Colonic mucosa (tissue), 4 donors: Measurements from ENCODE around the gene CCSER1. TPM values are rescaled to one million over a fixed set of nuclear protein-coding genes. Genes with fewer than 3 reads are reported as not detected.
"Not testable (repeated sequence)": the region's sequence is repeated elsewhere in the genome, so short reads cannot be mapped to it uniquely, and the experiment has no call there.

Experiments
- DNase-seq: peaks from one replicate; pipeline ENCODE4 v3.0.0-alpha.2; 2020
- H3K27ac ChIP-seq: fragments of 200-600 bp; one replicate; pipeline ENCODE4 v1.8.0; 2021
- H3K27me3 ChIP-seq: fragments of 200-600 bp; one replicate; pipeline ENCODE4 v1.8.0; 2021
- H3K36me3 ChIP-seq: fragments of 200-600 bp; one replicate; pipeline ENCODE4 v1.8.0; 2021
- H3K4me1 ChIP-seq: fragments of 200-600 bp; one replicate; pipeline ENCODE4 v1.8.0; 2021; ENCODE audit warnings: mild to moderate bottlenecking
- H3K4me3 ChIP-seq: fragments of 200-600 bp; one replicate; pipeline ENCODE4 v1.8.0; 2021
- H3K9ac ChIP-seq, 2 donors: one replicate each; pipeline ENCODE4 v1.7.0; 2013; ENCODE audit warnings: control low read depth in 2 of 2, low read depth in 2 of 2, low read length in 2 of 2
- H3K9me3 ChIP-seq: fragments of 200-600 bp; one replicate; pipeline ENCODE4 v1.8.0; 2021
- intact Hi-C: fragments of 100-400 bp; cut with DNase I; formaldehyde crosslinking; loops from one replicate; pipeline ENCODE4 v1.14.1; 2022
- total RNA-seq, 2 donors: library from RNA; stranded (reverse); fragmentation: NEBNext Ultra II Directional in 1 of 2; extraction: Animal tissue kit (Norgen Biotek cat#: 25700) in 1 of 2; gene quantifications; one replicate each; pipeline ENCODE4 v1.2.1, GENCODE V29; 2021
- TF ChIP-seq, protein P1 (sequence below): fragments of 200-600 bp; IDR thresholded peaks from one replicate; pipeline ENCODE4 v1.8.0; 2022; ENCODE audit warnings: antibody characterized with exemption, mild to moderate bottlenecking
- donor health status: healthy.
- donor health status: DM: no; HTN: no; CAD: no.
- donor health status: DM: no; HTN: no; CAD: no.

The CCSER1 gene
- total RNA-seq, 2 donors from 2014 or later: 11.2 to 13.4 TPM

DNA sequence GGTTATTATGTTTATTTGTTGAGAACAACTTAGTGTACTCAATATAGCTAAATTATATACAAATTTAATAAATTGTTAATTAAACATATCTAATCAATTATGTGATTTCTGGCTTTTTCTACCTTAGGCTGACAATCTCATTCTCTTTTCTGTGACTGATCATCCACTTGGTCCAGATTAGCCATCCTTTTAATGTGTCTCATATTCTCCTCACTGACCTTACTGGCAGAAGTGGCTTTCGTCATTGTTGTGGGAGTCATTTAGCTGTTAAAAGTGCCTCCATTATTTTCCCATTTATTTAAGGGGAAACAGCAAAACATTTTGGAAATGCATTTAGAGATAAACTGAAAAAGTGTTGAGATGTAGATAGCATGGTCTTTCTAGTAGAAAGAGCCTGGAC, 172.2 kb downstream of the CCSER1 start:
- TF ChIP-seq, protein P1, sequence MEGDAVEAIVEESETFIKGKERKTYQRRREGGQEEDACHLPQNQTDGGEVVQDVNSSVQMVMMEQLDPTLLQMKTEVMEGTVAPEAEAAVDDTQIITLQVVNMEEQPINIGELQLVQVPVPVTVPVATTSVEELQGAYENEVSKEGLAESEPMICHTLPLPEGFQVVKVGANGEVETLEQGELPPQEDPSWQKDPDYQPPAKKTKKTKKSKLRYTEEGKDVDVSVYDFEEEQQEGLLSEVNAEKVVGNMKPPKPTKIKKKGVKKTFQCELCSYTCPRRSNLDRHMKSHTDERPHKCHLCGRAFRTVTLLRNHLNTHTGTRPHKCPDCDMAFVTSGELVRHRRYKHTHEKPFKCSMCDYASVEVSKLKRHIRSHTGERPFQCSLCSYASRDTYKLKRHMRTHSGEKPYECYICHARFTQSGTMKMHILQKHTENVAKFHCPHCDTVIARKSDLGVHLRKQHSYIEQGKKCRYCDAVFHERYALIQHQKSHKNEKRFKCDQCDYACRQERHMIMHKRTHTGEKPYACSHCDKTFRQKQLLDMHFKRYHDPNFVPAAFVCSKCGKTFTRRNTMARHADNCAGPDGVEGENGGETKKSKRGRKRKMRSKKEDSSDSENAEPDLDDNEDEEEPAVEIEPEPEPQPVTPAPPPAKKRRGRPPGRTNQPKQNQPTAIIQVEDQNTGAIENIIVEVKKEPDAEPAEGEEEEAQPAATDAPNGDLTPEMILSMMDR: no peak
- intact Hi-C loops: no loop called here

DNA sequence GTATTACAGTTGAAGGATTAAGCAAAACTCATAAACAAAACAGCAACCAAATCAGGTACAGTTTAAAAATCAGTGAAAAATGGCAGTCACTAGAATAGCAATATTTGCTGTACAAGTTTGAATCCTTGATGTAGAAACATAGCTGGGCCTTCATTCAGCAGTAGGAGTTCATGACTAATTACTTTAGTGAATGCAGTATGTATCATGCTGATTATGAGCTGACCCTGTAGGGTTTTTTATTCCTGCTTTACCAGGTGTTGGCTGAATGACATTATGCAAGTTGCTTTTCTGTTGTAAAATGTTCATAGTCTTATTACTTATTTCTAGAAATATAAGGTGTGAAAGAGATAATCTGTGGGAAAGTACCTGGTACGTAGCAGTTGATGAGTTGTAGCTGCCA, 179.6 kb downstream of the CCSER1 start:
- Histone ChIP-seq H3K4me1 (no peaks in the 10 kb centered on the region), H3K27me3 (no peaks in the 10 kb centered on the region), H3K9me3 (no peaks in the 10 kb centered on the region), H3K36me3 (no peaks in the 10 kb centered on the region), H3K9ac (no peak overlapping the region), H3K27ac (no peak overlapping the region), H3K4me3 (no peak overlapping the region)
- no peak for DNase-seq
- intact Hi-C loops: no loop called here
- TF ChIP-seq, protein P1: no peak

More for the DNA sequence above, 172.2 kb downstream of the CCSER1 start:
- H3K27ac ChIP-seq: no peak overlapping the region
- H3K9me3 ChIP-seq: no peaks in the 10 kb centered on the region
- no peak overlapping the region for H3K4me3 ChIP-seq
- no peaks in the 10 kb centered on the region for H3K36me3 ChIP-seq
- no peak overlapping the region for H3K9ac ChIP-seq
- no peak for DNase-seq
- no peaks in the 10 kb centered on the region for H3K27me3 ChIP-seq
- H3K4me1 ChIP-seq: no peaks in the 10 kb centered on the region

DNA sequence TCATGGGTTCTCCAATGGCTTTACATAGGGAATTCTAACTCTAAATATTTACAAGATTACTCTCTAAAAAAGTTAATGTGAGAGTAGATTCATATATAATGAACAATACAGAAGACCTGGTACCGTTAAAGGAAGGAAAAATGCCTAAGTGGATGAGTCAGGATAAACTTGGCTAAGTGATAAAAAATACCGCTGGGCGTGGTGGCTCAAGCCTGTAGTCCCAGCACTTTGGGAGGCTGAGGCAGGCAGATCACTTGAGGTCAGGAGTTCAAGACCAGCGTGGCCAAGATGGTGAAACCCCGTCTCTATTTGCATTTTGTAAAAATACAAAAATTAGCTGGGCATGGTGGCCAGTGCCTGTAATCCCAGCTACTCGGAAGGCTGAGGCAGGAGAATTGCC, 189.9 kb downstream of the CCSER1 start:
- intact Hi-C loops: not testable (repeated sequence)

DNA sequence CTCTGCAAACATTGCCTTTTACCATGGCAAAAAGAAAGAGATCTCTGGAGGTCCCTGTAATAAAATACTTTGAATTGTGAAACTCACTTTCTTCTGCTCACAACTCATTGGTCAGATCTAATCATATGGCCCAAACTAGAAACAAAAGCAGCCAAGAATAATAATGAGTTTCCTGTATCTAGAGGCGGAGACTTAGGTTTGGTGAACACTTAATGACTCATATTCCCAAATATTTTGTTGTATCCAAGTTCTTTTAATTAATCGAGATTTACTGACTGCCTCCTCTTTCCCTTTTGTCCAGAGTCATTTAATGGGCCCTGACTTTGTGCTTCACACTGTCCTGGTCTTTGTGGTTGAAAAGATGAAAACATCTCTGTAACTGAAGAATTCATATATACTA, 190.6 kb downstream of the CCSER1 start:
- Histone ChIP-seq H3K4me1 (no peaks in the 10 kb centered on the region), H3K27me3 (no peaks in the 10 kb centered on the region), H3K36me3 (no peaks in the 10 kb centered on the region), H3K27ac (no peak overlapping the region), H3K9ac (no peak overlapping the region), H3K9me3 (no peaks in the 10 kb centered on the region), H3K4me3 (no peak overlapping the region)
- DNase-seq: no peak
- TF ChIP-seq, protein P1: no peak
- intact Hi-C loops: no loop called here

More for the DNA sequence above, 189.9 kb downstream of the CCSER1 start:
- H3K36me3 ChIP-seq, H3K27ac ChIP-seq, H3K27me3 ChIP-seq, H3K4me3 ChIP-seq, H3K4me1 ChIP-seq, H3K9me3 ChIP-seq, H3K9ac ChIP-seq, DNase-seq: not testable (repeated sequence)

DNA sequence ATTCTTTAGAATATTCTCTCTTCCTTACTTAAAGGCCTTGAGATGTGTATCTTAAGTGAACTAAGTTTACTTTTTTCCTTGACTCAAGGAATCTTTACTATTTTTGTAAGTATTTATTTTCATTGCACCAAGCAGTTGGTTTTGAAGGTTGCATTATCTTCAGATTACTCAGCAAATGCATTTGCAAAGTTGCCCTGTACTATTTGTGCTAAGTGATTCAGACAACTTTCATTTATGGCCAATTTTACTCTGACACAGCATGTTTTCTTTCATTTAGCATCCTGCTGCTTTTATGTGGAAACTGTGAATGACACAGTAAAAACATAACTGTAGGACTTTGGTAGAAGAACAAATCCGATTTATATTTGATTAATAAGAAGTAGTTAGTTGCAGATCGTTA, 191.0 kb downstream of the CCSER1 start:
- TF ChIP-seq, protein P1: no peak
- Histone ChIP-seq H3K4me1 (no peaks in the 10 kb centered on the region), H3K9ac (no peak overlapping the region), H3K27me3 (no peaks in the 10 kb centered on the region), H3K27ac (no peak overlapping the region), H3K9me3 (no peaks in the 10 kb centered on the region), H3K36me3 (no peaks in the 10 kb centered on the region), H3K4me3 (no peak overlapping the region)
- intact Hi-C loops: no loop called here
- DNase-seq: no peak

DNA sequence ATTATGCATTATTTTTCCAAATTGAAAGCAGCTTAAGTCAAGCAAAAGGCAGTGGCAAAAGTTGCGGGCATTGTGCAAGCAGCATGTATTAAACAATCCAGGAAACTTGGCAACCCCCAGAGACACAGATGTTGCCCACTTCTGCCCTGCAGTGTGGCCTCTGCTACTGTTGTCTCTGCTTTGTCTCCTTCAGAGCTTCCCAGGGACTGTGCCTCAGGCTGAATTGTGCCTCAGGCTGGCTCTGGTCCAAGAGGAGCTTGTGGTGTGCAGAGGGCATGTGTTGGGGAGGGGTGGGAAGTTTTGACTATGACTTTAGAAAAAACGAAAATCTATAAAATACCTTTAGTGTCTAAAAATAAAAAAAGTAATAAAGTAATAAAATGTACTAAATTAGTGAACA, 201.4 kb downstream of the CCSER1 start:
- Histone ChIP-seq H3K9me3 (no peaks in the 10 kb centered on the region), H3K4me1 (peaks cover 2% of the 10 kb centered on the region), H3K36me3 (no peaks in the 10 kb centered on the region), H3K27ac (no peak overlapping the region), H3K27me3 (no peaks in the 10 kb centered on the region), H3K9ac (no peak overlapping the region), H3K4me3 (no peak overlapping the region)
- TF ChIP-seq, protein P1: no peak
- intact Hi-C loops: no loop called here
- peak; percentile 25 for DNase-seq
